Spinal cord (tissue), 10 donors: ENCODE measurements around the gene PPP1R37. TPM values are rescaled to one million over a fixed set of nuclear protein-coding genes. Genes with fewer than 3 reads are reported as not detected.
A peak's percentile ranks its signal among the peaks of the same experiment; 100 is the strongest.

ENCODE experiments used
- DNase-seq, 6 donors: peaks; one replicate each; pipeline versions ENCODE4 v3.0.0 to v3.0.0-alpha.2; 2013 to 2015; ENCODE audit warnings: low spot score in 6 of 6, low read depth in 4 of 6
- H3K27ac ChIP-seq: one replicate; pipeline ENCODE4 v1.5.1; 2013; ENCODE audit warnings: low read depth, low read length, control low read depth
- H3K27me3 ChIP-seq: one replicate; pipeline ENCODE4 v1.6.1; 2013; ENCODE audit warnings: low read length; ENCODE audit not compliant: control insufficient read depth, insufficient read depth
- H3K36me3 ChIP-seq: one replicate; pipeline ENCODE4 v1.6.1; 2013; ENCODE audit warnings: low read length; ENCODE audit not compliant: control insufficient read depth, insufficient read depth
- H3K4me1 ChIP-seq: one replicate; pipeline ENCODE4 v1.6.1; 2013; ENCODE audit warnings: low read length; ENCODE audit not compliant: control insufficient read depth, insufficient read depth
- H3K4me3 ChIP-seq: one replicate; pipeline ENCODE4 v1.5.1; 2013; ENCODE audit warnings: low read depth, low read length, control low read depth
- H3K9me3 ChIP-seq: one replicate; pipeline ENCODE4 v1.6.1; 2013; ENCODE audit warnings: low read length; ENCODE audit not compliant: control insufficient read depth, insufficient read depth
- WGBS: methylation state at CpG from one replicate; pipeline ENCODE4 v1.1.5; 2013; ENCODE audit warnings: missing lambda C conversion rate; ENCODE audit not compliant: insufficient coverage; 5-methylcytosine and 5-hydroxymethylcytosine counted together
- polyA plus RNA-seq, 2 donors: library from polyadenylated mRNA; unstranded; fragments of 120-200 nt; gene quantifications; one replicate each; pipeline ENCODE4 v1.2.1, GENCODE V29; 2013; ENCODE audit not compliant: insufficient read length in 2 of 2
- total RNA-seq, 2 donors: library from RNA; depleted of rRNA in 1 of 2; stranded (reverse); fragments of 120-200 nt in 1 of 2; fragments of >200 nt in 1 of 2; gene quantifications; one replicate each; pipeline versions ENCODE4 v1.2.3 to v1.2.4, GENCODE V29; 2013 to 2014
- donor health status: healthy.

PPP1R37 gene
- total and polyA plus RNA-seq, 4 donors = 14.4 to 39.6 (median 31.5) TPM

DNA sequence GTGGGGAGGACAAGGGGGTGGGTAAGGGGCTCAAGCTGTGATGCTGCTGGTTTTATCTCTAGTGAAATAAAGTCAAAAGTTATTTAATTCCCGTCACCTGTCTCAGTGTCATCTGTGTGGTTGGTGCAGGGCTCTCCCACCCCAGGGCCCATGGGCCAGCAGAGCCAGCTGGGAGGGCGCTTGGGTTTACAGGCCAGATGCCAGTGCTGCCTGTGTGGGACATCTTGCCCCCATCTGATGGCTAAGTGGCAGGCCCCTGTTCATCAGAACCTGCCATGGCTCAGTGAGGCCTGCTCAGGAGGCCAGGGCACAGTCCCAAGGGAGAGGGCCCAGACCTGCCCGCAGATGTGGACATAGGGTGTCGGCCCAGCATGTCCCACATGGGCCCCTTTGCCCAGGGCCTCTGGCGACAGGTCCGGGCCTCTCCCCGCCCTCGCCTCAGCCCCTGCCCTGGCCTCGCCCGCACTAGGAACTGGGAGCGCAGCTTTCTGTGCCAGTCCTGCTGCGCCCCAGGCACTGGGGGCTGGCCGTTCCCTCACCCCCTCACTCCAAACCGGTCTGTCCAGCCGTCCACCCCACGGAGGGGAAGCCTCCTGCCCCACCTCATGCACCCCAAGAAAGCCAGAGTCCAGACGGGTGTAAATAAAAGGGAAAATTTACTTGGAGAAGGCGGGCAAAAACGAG lies 22.0 kb upstream of the PPP1R37 start:
- H3K27me3 ChIP-seq = peaks cover 7% of the 10 kb centered on the region
- H3K4me1 ChIP-seq = peaks cover 12% of the 10 kb centered on the region
- H3K4me3 ChIP-seq = no peak overlapping the region
- DNase-seq = no peak
- WGBS = 95% methylated on average over 14 of the region's 19 CpGs
- no peaks in the 10 kb centered on the region for H3K9me3 ChIP-seq
- H3K27ac ChIP-seq = no peak overlapping the region
- peaks cover 68% of the 10 kb centered on the region for H3K36me3 ChIP-seq

DNA sequence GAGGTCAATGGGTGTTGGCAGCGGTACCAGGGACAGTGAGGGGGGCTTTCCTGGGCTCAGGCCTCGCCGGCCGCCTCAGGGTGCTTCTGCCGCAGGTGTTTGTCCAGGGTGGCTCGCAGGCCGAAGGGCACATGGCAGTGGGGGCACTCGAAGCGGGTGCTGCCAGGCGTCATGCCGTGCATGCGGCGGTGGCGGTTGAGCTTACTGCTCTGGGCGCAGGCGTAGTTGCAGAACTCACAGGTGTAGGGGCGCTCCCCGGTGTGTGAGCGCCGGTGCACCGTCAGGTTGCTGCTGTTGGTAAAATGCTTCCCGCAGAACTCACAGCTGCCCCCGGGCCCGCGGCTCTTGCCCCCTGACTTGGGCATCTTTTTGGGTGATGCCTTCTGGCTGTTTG lies 21.4 kb upstream of the PPP1R37 start:
- peaks cover 9% of the 10 kb centered on the region for H3K27me3 ChIP-seq
- no peak overlapping the region for H3K4me3 ChIP-seq
- no peaks in the 10 kb centered on the region for H3K9me3 ChIP-seq
- H3K4me1 ChIP-seq = peaks cover 14% of the 10 kb centered on the region
- no peak for DNase-seq
- WGBS = 94% methylated on average over 25 of the region's 25 CpGs
- H3K27ac ChIP-seq = no peak overlapping the region
- peaks cover 65% of the 10 kb centered on the region for H3K36me3 ChIP-seq

DNA sequence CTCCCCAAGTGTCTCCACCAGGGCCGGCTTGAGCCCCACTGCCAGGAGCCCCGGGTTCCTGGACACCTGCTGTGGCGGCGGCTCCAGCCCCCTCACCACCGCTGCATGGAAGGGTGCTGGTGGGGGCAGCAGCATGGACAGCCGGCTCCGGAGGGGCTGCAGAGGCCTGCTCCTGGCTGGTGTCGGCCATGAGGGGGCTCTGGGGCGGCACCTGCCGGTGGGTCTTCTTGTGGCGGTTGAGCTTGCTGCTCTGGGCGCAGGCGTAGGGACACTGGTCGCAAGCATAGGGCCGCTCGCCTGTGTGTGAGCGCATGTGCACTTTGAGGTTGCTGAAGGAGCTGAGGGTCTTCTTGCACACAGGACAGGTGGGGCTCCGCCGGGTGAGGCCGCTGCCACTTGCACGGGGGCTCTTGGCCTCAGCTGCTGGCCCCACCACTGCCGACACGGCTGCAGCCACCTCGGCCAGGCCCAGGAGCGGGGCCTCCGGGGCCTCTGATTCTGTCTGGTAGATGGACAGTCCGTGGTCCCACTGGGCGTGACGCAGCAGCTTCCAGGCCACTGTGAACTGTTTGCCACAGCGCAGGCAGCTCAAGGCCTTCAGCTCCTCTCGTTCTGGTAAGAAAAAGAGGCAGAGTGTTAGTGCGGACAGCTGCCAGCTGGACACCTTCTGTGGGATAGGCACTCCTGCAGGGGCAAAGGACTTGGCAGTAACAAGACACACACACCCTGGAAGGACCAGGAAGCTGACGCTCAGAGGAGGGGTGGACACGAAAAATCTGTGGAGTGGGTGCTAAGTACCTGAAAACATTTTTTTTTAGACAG lies 20.8 kb upstream of the PPP1R37 start:
- peaks cover 59% of the 10 kb centered on the region for H3K36me3 ChIP-seq
- H3K27me3 ChIP-seq = peaks cover 14% of the 10 kb centered on the region
- WGBS = 86% methylated on average over 33 of the region's 34 CpGs
- no peak overlapping the region for H3K4me3 ChIP-seq
- peaks cover 16% of the 10 kb centered on the region for H3K4me1 ChIP-seq
- H3K27ac ChIP-seq = no peak overlapping the region
- H3K9me3 ChIP-seq = no peaks in the 10 kb centered on the region
- DNase-seq = no peak

DNA sequence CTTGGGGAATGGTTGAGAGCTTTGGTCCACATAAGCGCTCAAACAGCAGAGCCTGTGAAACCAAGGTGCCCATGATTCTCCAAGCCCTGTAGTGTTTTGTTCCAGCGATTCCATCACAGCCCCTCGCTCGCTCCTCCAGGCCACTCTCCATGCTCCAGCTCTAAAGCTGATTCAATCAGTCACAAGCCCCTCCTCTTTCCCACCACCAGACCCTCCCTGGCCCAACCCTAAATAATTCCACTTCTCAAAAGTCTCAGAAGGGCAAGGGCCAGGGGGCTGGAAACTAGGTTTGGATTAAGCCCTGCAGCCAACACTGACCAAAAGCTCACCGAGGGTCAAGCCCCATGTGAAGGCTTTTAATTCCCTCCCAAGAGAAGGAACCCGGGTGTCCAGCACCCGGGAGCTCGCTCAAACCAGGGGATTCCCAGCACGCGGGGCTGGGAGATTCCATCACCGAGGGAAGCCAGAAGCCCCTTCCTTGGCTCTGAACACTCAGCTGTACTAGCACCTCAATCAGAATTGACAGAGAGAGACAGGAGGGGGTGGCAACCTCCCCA lies 18.2 kb upstream of the PPP1R37 start:
- WGBS = 60% methylated on average over 5 of the region's 11 CpGs
- Histone ChIP-seq H3K9me3 (no peaks in the 10 kb centered on the region), H3K27me3 (peaks cover 14% of the 10 kb centered on the region), H3K4me3 (no peak overlapping the region), H3K36me3 (peaks cover 33% of the 10 kb centered on the region), H3K4me1 (peaks cover 24% of the 10 kb centered on the region), H3K27ac (no peak overlapping the region)
- no peak for DNase-seq

DNA sequence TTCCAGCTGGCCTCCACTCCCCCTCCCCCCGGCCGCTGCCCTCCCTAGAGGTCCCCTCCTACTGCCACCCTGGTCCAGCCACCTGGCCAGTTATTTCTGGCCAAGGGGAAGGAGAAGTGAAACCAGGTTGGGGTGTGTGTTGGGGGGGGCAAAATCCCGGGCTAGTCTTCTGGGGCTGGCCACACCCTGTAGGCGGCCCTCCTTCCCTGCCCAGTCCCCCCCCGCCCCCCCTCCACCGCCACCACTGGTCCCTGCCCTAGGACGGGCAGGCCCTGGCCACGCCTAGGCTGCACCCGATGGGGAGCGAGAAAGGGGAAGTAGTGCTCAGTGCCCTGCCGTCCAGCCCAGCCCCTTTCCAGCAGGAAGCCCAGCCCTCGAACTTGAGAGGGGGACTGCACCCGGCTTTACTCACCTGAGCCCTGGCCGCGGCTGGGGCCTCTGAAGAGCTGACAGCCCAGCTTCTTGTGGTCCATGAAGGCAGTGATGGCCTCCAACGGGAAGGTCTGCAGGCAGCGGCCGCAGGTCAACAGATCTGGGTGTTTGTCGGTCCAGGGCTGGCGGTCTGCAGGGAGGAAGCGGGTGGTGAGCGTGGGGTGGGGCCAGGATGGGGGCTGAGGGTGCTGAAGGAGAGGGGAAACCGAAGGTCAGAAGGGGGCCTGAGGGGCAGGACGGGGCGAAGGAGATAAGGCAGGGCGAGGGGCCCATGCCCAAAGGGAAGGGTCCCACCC lies 17.5 kb upstream of the PPP1R37 start:
- H3K4me3 ChIP-seq = no peak overlapping the region
- H3K27me3 ChIP-seq = peaks cover 14% of the 10 kb centered on the region
- no peaks in the 10 kb centered on the region for H3K9me3 ChIP-seq
- no peak for DNase-seq
- WGBS = 12% methylated on average over 20 of the region's 26 CpGs
- peaks cover 26% of the 10 kb centered on the region for H3K36me3 ChIP-seq
- H3K4me1 ChIP-seq = peaks cover 30% of the 10 kb centered on the region
- no peak overlapping the region for H3K27ac ChIP-seq

DNA sequence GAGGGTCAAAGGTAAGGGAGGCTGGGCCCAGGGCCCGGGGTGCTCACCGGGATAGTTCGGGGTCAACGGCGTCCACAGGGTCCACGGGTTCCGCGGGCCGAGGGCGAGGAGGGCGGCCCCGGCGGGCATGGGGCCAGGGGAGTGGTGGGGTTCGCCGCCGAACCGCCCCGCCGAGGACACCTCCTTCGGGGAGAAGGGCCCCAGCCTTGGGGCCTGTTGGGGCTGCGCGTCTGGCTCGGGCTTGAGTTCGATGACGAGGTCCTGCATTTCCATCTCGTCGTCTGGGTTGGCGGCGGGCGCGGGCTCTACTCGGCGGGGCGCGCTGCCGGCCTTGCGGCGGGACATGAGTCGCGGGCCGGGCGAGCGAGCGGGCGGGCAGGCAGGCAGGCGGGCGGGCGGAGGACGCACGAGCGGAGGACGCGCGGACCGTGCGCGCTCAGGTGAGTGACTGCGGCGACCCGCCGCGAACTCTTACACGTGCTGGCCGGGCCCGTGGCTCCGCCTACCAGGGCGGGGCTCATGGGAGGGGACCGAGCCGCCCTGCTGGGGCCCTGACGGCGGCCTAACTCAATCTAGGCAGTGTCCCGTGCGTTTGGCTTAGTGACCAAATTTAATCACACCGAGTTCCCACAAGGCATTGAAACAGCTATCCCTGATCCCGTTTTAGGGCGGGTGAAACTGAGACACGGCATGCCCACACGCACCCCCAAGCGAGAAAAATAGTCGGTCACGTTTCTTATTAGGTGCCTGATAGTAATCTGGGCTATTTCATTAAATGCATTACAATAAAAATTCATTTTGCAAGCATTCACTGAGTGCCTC lies 16.7 kb upstream of the PPP1R37 start, which contains the start of gene ZNF296:
Gene ZNF296, minus strand, starts transcription at position 450 of the 822 bp plus-strand sequence. Its CDS starts 105 bp downstream, at position 345.
- Histone ChIP-seq H3K4me1 (peaks cover 32% of the 10 kb centered on the region), H3K27ac (no peak within 1 kb of the TSS), H3K9me3 (no peaks in the 10 kb centered on the region), H3K4me3 (peak within 1 kb of the TSS; percentile 18), H3K36me3 (peaks cover 23% of the 10 kb centered on the region), H3K27me3 (peaks cover 14% of the 10 kb centered on the region)
- under 1% methylated on average over 75 of the region's 81 CpGs for WGBS
- peak in 2 of 6 donors; percentile 34 to 38 for DNase-seq

DNA sequence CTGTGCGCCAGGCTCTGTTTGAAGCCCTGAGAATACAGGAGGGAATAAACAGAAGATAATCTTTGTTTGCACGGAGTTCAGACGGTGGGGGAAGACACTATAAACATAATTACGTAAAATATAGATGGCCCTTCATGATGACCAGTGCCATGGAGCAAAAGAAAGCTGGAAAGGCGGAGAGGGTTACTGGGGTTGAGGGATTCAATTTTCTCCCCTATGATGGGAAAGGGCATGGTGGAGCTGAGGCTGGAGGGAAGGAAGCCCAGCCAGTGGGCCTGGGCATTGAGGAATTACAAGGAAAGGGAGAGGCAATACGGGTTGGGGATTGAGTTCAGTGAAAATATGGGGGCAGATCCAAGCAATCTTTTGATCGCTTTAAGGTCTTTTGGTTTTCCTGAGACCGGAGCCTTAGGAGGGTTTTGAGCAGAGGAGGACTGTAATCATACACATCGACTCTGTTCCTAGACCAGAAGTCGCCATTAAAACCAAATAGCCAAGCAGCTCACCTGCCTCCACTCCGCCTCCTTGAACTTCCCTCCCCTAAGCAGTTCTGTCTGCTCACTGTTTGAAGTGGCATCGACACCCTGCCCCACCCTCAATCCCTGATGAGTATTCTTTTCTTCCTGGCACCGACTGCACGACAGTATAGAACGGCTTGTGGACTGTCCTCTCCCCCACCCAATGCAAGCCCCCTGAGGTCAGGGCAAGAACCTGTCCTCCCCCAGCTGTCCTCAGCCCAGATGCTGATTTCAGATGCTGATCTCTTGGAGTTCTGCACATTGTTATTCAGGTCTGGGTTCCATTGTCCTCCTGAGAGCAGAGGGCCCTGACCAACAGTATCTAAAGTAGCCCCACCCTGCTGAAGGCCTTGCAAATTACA lies 15.9 kb upstream of the PPP1R37 start:
- no peak overlapping the region for H3K4me3 ChIP-seq
- H3K27ac ChIP-seq = no peak overlapping the region
- peaks cover 23% of the 10 kb centered on the region for H3K36me3 ChIP-seq
- no peak for DNase-seq
- no peaks in the 10 kb centered on the region for H3K9me3 ChIP-seq
- H3K4me1 ChIP-seq = peaks cover 32% of the 10 kb centered on the region
- H3K27me3 ChIP-seq = peaks cover 14% of the 10 kb centered on the region
- WGBS = 64% methylated on average over 11 of the region's 15 CpGs

DNA sequence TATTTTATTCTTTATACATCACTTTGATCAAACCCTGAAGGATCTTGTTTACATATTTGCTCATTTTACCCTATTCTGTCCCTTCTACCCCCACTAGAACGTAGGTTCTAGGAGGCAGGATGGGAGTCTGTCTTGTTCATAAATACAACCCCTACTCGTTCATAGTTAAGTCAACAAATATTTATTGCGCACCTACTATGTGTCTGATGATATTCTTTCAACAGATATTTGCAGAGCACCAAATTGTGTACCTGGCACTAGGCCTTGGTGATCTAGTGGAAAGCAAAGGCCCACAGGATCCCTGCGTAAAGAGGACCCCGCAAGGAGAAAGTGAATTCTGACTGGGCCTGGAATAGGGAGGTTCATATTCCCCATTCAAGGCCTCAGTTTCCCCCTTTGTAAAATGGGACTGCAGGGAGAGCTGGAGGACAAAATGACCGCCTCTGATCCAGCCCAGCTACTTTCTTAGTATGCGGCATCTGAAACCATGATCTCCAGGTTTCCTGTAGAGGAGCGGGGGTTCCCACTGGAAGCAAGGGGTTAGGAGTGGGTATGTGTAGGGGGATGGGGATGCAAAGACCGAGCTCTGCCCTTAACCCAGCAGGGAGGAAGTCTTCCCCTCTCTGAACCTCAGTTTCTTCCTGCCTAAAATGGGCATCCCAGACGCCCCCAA lies 14.5 kb upstream of the PPP1R37 start:
- no peaks in the 10 kb centered on the region for H3K9me3 ChIP-seq
- H3K4me3 ChIP-seq = peak overlapping the region; percentile 84
- peaks cover 32% of the 10 kb centered on the region for H3K4me1 ChIP-seq
- peaks cover 23% of the 10 kb centered on the region for H3K36me3 ChIP-seq
- 53% methylated on average over 5 of the region's 10 CpGs for WGBS
- peaks cover 14% of the 10 kb centered on the region for H3K27me3 ChIP-seq
- DNase-seq = no peak
- no peak overlapping the region for H3K27ac ChIP-seq
